H4 (cell line): ENCODE measurements around the gene ZSWIM8. TPM values are rescaled to one million over a fixed set of nuclear protein-coding genes. Genes with fewer than 3 reads are reported as not detected.
"Not testable (repeated sequence)": the region's sequence is repeated elsewhere in the genome, so short reads cannot be mapped to it uniquely, and the experiment has no call there.

ENCODE experiments used
- DNase-seq: peaks from one replicate; pipeline ENCODE4 v3.0.0-alpha.2; 2015; ENCODE audit warnings: low spot score
- total RNA-seq: library from RNA; depleted of rRNA; stranded (reverse); fragments of >200 nt; shearing (Covaris generic); gene quantifications from 2 replicates; pipeline ENCODE4 v1.2.3, GENCODE V29; 2014; rRNA removed

The ZSWIM8 gene
- total RNA-seq: 11.2 and 19.6 TPM in 2 replicates

GRCh38 chr10:73785211-73785720 is at the start of gene ZSWIM8:
TSS of gene ZSWIM8 (plus strand) at chr10:73785606. CDS start at chr10:73785879, 273 bp downstream.
- DNase-seq: peak; percentile 95

- not testable (repeated sequence) for DNase-seq
Measured at GRCh38 chr10:73740501-73741254, 44.7 kb upstream of the ZSWIM8 start.

GRCh38 chr10:73742454-73742734 is 43.0 kb upstream of the ZSWIM8 start:
- no peak for DNase-seq

- no peak for DNase-seq
Measured at GRCh38 chr10:73743327-73743904, 42.0 kb upstream of the ZSWIM8 start.

- peak; percentile 93 for DNase-seq
Measured at GRCh38 chr10:73743905-73744663, 41.3 kb upstream of the ZSWIM8 start, which contains the start of gene SEC24C. TSS of gene SEC24C (plus strand) at chr10:73744372. CDS start at chr10:73746833, 2,461 bp downstream.

GRCh38 chr10:73744664-73744975 is 40.8 kb upstream of the ZSWIM8 start:
- DNase-seq: peak; percentile 32

GRCh38 chr10:73746721-73747120 is 38.7 kb upstream of the ZSWIM8 start:
- DNase-seq: no peak

- no peak for DNase-seq
Measured at GRCh38 chr10:73750819-73751218, 34.6 kb upstream of the ZSWIM8 start.

GRCh38 chr10:73756183-73756582 is 29.2 kb upstream of the ZSWIM8 start:
- DNase-seq: no peak

GRCh38 chr10:73758704-73759511 is 26.5 kb upstream of the ZSWIM8 start:
- no peak for DNase-seq

- no peak for DNase-seq
Measured at GRCh38 chr10:73759512-73760115, 25.8 kb upstream of the ZSWIM8 start.

- no peak for DNase-seq
Measured at GRCh38 chr10:73761781-73762180, 23.6 kb upstream of the ZSWIM8 start.

GRCh38 chr10:73762915-73763314 is 22.5 kb upstream of the ZSWIM8 start:
- no peak for DNase-seq

- no peak for DNase-seq
Measured at GRCh38 chr10:73763343-73763742, 22.1 kb upstream of the ZSWIM8 start.

- DNase-seq: no peak
Measured at GRCh38 chr10:73765066-73765465, 20.3 kb upstream of the ZSWIM8 start.

GRCh38 chr10:73768881-73769280 is 16.5 kb upstream of the ZSWIM8 start:
- no peak for DNase-seq

- DNase-seq: no peak
Measured at GRCh38 chr10:73769396-73769795, 16.0 kb upstream of the ZSWIM8 start.

- peak; percentile 61 for DNase-seq
Measured at GRCh38 chr10:73771722-73772280, 13.6 kb upstream of the ZSWIM8 start.

GRCh38 chr10:73772281-73773151 is 12.9 kb upstream of the ZSWIM8 start:
- peak; percentile 70 for DNase-seq
